ENCODE measurements around the gene GDF11.

GDF11 gene

GRCh38 chr12:55739025-55739378 is 3.9 kb upstream of the GDF11 start:
- Histone ChIP-seq H3K27me3 (ENCODE audit: control insufficient read depth in 2 of 2, insufficient read depth in 2 of 2, low read length in 2 of 2) (peaks cover 0 to 5% of the 10 kb centered on the region in 2 donors), H3K4me3 (ENCODE audit: low read length in 2 of 2) (peak overlapping the region in 1 of 2 donors; percentile 78), H3K9ac (ENCODE audit: low read depth in 1 of 2, low read length in 2 of 2) (no peak overlapping the region), H3K27ac (ENCODE audit: low read depth in 2 of 2, low read length in 2 of 2) (no peak overlapping the region), H3K36me3 (ENCODE audit: control insufficient read depth in 2 of 2, insufficient read depth in 2 of 2, low read length in 2 of 2) (no peaks in the 10 kb centered on the region), H3K9me3 (ENCODE audit: control insufficient read depth in 2 of 2, low read length in 2 of 2) (no peaks in the 10 kb centered on the region), H3K4me1 (ENCODE audit: control insufficient read depth in 2 of 2, insufficient read depth in 2 of 2, low read length in 2 of 2) (peaks cover 16 to 21% of the 10 kb centered on the region in 2 donors)

- H3K9me3 ChIP-seq (ENCODE audit: control insufficient read depth in 2 of 2, low read length in 2 of 2), result no peaks in the 10 kb centered on the region
- peak overlapping the region in 1 of 2 donors; percentile 53 for H3K4me3 ChIP-seq (ENCODE audit: low read length in 2 of 2)
- H3K27ac ChIP-seq (ENCODE audit: low read depth in 2 of 2, low read length in 2 of 2), result peak overlapping the region in 1 of 2 donors; percentile 6
- H3K9ac ChIP-seq (ENCODE audit: low read depth in 1 of 2, low read length in 2 of 2), result no peak overlapping the region
- H3K27me3 ChIP-seq (ENCODE audit: control insufficient read depth in 2 of 2, insufficient read depth in 2 of 2, low read length in 2 of 2), result peaks cover 5 to 10% of the 10 kb centered on the region in 2 donors
- peaks cover 16 to 24% of the 10 kb centered on the region in 2 donors for H3K4me1 ChIP-seq (ENCODE audit: control insufficient read depth in 2 of 2, insufficient read depth in 2 of 2, low read length in 2 of 2)
- no peaks in the 10 kb centered on the region for H3K36me3 ChIP-seq (ENCODE audit: control insufficient read depth in 2 of 2, insufficient read depth in 2 of 2, low read length in 2 of 2)
Measured at GRCh38 chr12:55741931-55742680, 816 bp upstream of the GDF11 start.

GRCh38 chr12:55743406-55744339 is 751 bp downstream of the GDF11 start:
- peak overlapping the region; percentile 66 to 72 for H3K4me3 ChIP-seq (ENCODE audit: low read length in 2 of 2)
- H3K27me3 ChIP-seq (ENCODE audit: control insufficient read depth in 2 of 2, insufficient read depth in 2 of 2, low read length in 2 of 2), result peaks cover 5 to 10% of the 10 kb centered on the region in 2 donors
- peak overlapping the region; percentile 47 to 57 for H3K9ac ChIP-seq (ENCODE audit: low read depth in 1 of 2, low read length in 2 of 2)
- no peaks in the 10 kb centered on the region for H3K36me3 ChIP-seq (ENCODE audit: control insufficient read depth in 2 of 2, insufficient read depth in 2 of 2, low read length in 2 of 2)
- H3K4me1 ChIP-seq (ENCODE audit: control insufficient read depth in 2 of 2, insufficient read depth in 2 of 2, low read length in 2 of 2), result peaks cover 10 to 11% of the 10 kb centered on the region in 2 donors
- H3K9me3 ChIP-seq (ENCODE audit: control insufficient read depth in 2 of 2, low read length in 2 of 2), result no peaks in the 10 kb centered on the region
- peak overlapping the region in 1 of 2 donors; percentile 23 for H3K27ac ChIP-seq (ENCODE audit: low read depth in 2 of 2, low read length in 2 of 2)

- H3K4me3 ChIP-seq (ENCODE audit: low read length in 2 of 2), result peak overlapping the region; percentile 66 to 72
- peaks cover 10 to 11% of the 10 kb centered on the region in 2 donors for H3K4me1 ChIP-seq (ENCODE audit: control insufficient read depth in 2 of 2, insufficient read depth in 2 of 2, low read length in 2 of 2)
- H3K9ac ChIP-seq (ENCODE audit: low read depth in 1 of 2, low read length in 2 of 2), result peak overlapping the region; percentile 4 to 47
- peaks cover 0 to 5% of the 10 kb centered on the region in 2 donors for H3K36me3 ChIP-seq (ENCODE audit: control insufficient read depth in 2 of 2, insufficient read depth in 2 of 2, low read length in 2 of 2)
- peaks cover 5 to 10% of the 10 kb centered on the region in 2 donors for H3K27me3 ChIP-seq (ENCODE audit: control insufficient read depth in 2 of 2, insufficient read depth in 2 of 2, low read length in 2 of 2)
- no peak overlapping the region for H3K27ac ChIP-seq (ENCODE audit: low read depth in 2 of 2, low read length in 2 of 2)
- no peaks in the 10 kb centered on the region for H3K9me3 ChIP-seq (ENCODE audit: control insufficient read depth in 2 of 2, low read length in 2 of 2)
Measured at GRCh38 chr12:55744340-55745030, 1.6 kb downstream of the GDF11 start.

GRCh38 chr12:55745361-55746173 is 2.6 kb downstream of the GDF11 start:
- peak overlapping the region in 1 of 2 donors; percentile 6 for H3K27ac ChIP-seq (ENCODE audit: low read depth in 2 of 2, low read length in 2 of 2)
- H3K4me1 ChIP-seq (ENCODE audit: control insufficient read depth in 2 of 2, insufficient read depth in 2 of 2, low read length in 2 of 2), result peaks cover 10 to 11% of the 10 kb centered on the region in 2 donors
- no peaks in the 10 kb centered on the region for H3K9me3 ChIP-seq (ENCODE audit: control insufficient read depth in 2 of 2, low read length in 2 of 2)
- H3K36me3 ChIP-seq (ENCODE audit: control insufficient read depth in 2 of 2, insufficient read depth in 2 of 2, low read length in 2 of 2), result peaks cover 0 to 5% of the 10 kb centered on the region in 2 donors
- H3K4me3 ChIP-seq (ENCODE audit: low read length in 2 of 2), result peak overlapping the region in 1 of 2 donors; percentile 33
- H3K9ac ChIP-seq (ENCODE audit: low read depth in 1 of 2, low read length in 2 of 2), result no peak overlapping the region
- peaks cover 5 to 10% of the 10 kb centered on the region in 2 donors for H3K27me3 ChIP-seq (ENCODE audit: control insufficient read depth in 2 of 2, insufficient read depth in 2 of 2, low read length in 2 of 2)

- Histone ChIP-seq H3K9ac (ENCODE audit: low read depth in 1 of 2, low read length in 2 of 2) (no peak overlapping the region), H3K4me1 (ENCODE audit: control insufficient read depth in 2 of 2, insufficient read depth in 2 of 2, low read length in 2 of 2) (peaks cover 10 to 11% of the 10 kb centered on the region in 2 donors), H3K4me3 (ENCODE audit: low read length in 2 of 2) (no peak overlapping the region), H3K9me3 (ENCODE audit: control insufficient read depth in 2 of 2, low read length in 2 of 2) (no peaks in the 10 kb centered on the region), H3K27me3 (ENCODE audit: control insufficient read depth in 2 of 2, insufficient read depth in 2 of 2, low read length in 2 of 2) (peaks cover 5 to 10% of the 10 kb centered on the region in 2 donors), H3K27ac (ENCODE audit: low read depth in 2 of 2, low read length in 2 of 2) (peak overlapping the region in 1 of 2 donors; percentile 6), H3K36me3 (ENCODE audit: control insufficient read depth in 2 of 2, insufficient read depth in 2 of 2, low read length in 2 of 2) (peaks cover 3 to 5% of the 10 kb centered on the region in 2 donors)
Measured at GRCh38 chr12:55746174-55746912, 3.4 kb downstream of the GDF11 start.

- H3K4me1 ChIP-seq (ENCODE audit: control insufficient read depth in 2 of 2, insufficient read depth in 2 of 2, low read length in 2 of 2), result peaks cover 10 to 11% of the 10 kb centered on the region in 2 donors
- H3K9me3 ChIP-seq (ENCODE audit: control insufficient read depth in 2 of 2, low read length in 2 of 2), result no peaks in the 10 kb centered on the region
- peaks cover 8 to 10% of the 10 kb centered on the region in 2 donors for H3K36me3 ChIP-seq (ENCODE audit: control insufficient read depth in 2 of 2, insufficient read depth in 2 of 2, low read length in 2 of 2)
- no peak overlapping the region for H3K27ac ChIP-seq (ENCODE audit: low read depth in 2 of 2, low read length in 2 of 2)
- no peak overlapping the region for H3K9ac ChIP-seq (ENCODE audit: low read depth in 1 of 2, low read length in 2 of 2)
- H3K4me3 ChIP-seq (ENCODE audit: low read length in 2 of 2), result no peak overlapping the region
- peaks cover 5 to 8% of the 10 kb centered on the region in 2 donors for H3K27me3 ChIP-seq (ENCODE audit: control insufficient read depth in 2 of 2, insufficient read depth in 2 of 2, low read length in 2 of 2)
Measured at GRCh38 chr12:55746913-55747231, 4.0 kb downstream of the GDF11 start.

- H3K27me3 ChIP-seq (ENCODE audit: control insufficient read depth in 2 of 2, insufficient read depth in 2 of 2, low read length in 2 of 2), result peaks cover 5% of the 10 kb centered on the region in 2 donors
- H3K27ac ChIP-seq (ENCODE audit: low read depth in 2 of 2, low read length in 2 of 2), result no peak overlapping the region
- no peaks in the 10 kb centered on the region for H3K9me3 ChIP-seq (ENCODE audit: control insufficient read depth in 2 of 2, low read length in 2 of 2)
- H3K9ac ChIP-seq (ENCODE audit: low read depth in 1 of 2, low read length in 2 of 2), result no peak overlapping the region
- H3K36me3 ChIP-seq (ENCODE audit: control insufficient read depth in 2 of 2, insufficient read depth in 2 of 2, low read length in 2 of 2), result peaks cover 23 to 24% of the 10 kb centered on the region in 2 donors
- peaks cover 7 to 9% of the 10 kb centered on the region in 2 donors for H3K4me1 ChIP-seq (ENCODE audit: control insufficient read depth in 2 of 2, insufficient read depth in 2 of 2, low read length in 2 of 2)
- H3K4me3 ChIP-seq (ENCODE audit: low read length in 2 of 2), result no peak overlapping the region
Measured at GRCh38 chr12:55748230-55748993, 5.5 kb downstream of the GDF11 start.
